GM19372 (cell line): ENCODE measurements around the gene WWOX.

Experiments
- ATAC-seq: cut with Tn5 transposase; IDR thresholded peaks from one replicate; pipeline ENCODE4 v1.9.1; 2021; ENCODE audit warnings: mild to moderate bottlenecking, low read depth, moderate library complexity; ENCODE audit not compliant: unreplicated experiment

WWOX gene

GRCh38 chr16:78324649-78325285, 225.3 kb downstream of the WWOX start:
- ATAC-seq = no peak

DNA sequence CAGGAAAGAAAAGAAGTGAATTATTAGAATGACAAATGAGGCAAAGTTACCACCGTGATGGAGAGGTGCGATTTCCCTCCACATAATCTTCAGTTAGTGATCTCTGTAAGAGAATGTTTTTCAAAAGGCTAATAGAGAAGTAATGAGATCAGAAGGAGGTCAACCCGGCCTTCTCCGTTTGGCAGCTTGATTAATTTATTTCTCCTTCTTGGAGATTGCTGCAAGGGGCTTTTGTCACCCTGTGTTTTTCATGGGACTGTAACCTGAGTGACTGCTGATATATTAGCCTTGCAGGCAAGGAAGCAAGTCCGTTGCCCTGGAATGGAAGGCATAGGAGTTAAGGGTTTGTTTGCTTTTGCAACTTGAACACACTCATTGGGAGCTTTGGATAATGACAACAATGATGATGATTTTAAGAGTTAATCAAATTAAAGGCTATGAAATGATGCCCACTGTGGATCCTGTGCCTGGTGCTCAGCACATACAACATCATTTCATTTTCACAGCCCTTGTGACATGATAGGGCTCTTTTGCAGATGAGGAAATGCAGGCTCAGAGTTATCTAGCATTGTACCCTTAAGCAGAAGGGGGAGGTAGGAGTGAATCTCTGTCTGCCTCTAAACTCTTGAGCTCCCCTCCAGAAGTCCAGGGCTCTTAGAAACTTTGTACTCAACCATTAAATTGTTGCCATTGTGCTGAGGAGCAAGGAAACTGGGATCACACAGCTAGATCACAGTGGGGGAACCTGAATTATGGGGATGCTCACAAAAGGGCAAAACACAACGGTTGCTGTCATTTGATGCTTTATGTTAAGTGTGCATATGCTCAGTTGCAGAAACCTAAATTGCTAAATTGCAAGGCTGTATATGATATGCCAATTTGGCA, 226.3 kb downstream of the WWOX start:
- ATAC-seq = no peak

- ATAC-seq = no peak
Measured at GRCh38 chr16:78326731-78327130, 227.3 kb downstream of the WWOX start.

- no peak for ATAC-seq
Measured at GRCh38 chr16:78331731-78332130, 232.3 kb downstream of the WWOX start.

DNA sequence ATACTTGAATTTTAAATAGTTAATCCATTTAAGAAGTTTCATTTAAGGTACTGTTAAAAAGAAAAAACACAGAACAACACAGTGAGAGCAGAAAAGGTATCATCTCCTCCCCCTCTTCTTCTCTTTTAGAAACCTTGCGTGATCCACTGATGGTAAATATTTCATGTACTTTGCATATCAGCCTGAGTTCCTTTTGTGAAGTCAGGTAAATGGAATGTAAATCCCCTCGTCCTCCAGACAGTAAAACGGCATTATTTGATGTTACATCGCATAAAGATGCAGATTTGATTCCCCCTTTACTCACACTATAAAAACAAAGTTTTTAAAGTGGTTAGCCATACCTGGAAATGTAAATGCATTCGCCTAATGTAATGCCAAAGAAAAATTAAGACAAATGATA, 234.4 kb downstream of the WWOX start:
- no peak for ATAC-seq

DNA sequence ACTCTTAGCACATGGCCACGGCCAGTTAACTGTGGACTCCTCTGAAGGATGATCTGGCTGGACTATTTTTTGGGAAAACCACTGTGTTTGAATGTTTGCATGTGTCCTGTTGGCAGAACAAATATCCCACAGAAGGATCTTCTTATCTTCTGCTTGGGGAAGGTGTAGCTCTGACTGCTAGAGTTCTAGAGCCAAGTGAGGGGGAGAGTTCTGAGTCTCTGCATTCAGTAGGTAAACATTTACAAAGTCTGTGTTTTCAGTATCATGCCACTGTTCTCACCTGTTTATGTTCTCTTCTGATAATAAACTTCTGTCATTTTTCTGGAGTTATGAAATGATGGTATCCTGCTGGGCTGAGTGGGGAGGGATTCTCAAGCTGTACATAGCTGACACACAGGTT, 241.1 kb downstream of the WWOX start:
- no peak for ATAC-seq

DNA sequence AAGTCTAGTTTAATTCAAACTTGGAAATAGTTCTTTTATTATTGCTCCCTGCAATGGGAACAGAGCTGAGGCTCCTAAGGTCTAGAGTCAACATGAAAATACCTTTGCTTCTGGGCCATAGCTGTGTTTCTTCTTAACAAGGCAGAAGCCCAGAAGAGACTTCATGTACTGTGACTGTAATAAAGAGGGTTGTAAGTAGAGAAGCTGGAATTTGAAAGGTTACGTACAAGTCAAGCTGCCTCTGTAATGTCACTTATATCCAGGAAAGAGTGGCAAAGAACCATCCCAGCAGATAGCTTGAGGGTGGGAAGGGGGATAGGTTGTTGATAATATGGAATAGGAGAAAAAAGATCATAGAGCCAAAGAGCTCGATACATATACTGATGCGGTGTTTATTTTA, 248.6 kb downstream of the WWOX start:
- ATAC-seq = no peak

GRCh38 chr16:78348886-78349285, 249.4 kb downstream of the WWOX start:
- no peak for ATAC-seq

GRCh38 chr16:78352184-78352583, 252.7 kb downstream of the WWOX start:
- ATAC-seq = no peak

DNA sequence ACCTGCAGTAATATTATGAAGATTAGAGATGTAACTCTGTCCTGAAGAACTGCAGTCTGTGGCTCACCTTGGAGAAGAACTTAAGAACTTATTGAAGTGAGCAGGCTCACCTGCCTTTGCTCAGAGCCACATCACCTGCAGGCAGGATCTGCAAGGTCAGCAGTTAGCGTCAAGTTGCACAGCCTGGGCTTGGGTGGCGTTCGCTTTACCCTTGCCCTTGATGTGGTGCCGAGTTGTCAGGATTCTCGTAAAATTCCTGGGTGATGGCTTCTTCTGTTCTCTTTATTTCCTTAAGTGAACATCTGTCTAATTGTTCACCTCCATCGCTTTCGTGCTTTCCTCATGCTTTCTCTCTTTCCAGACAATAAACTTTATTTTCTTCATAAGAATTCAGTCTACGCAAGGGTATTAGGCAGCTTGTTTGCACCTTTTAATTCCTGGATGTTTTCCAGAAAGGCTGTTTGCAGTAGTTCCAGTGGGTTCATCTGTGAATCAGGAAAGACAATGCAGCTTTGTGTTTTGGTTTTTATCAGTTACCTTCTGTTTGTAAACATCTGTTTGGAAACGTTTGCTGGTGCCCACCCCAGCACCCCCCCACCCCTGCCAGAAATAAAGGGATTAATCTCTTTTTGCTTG, 254.3 kb downstream of the WWOX start:
- ATAC-seq = no peak

DNA sequence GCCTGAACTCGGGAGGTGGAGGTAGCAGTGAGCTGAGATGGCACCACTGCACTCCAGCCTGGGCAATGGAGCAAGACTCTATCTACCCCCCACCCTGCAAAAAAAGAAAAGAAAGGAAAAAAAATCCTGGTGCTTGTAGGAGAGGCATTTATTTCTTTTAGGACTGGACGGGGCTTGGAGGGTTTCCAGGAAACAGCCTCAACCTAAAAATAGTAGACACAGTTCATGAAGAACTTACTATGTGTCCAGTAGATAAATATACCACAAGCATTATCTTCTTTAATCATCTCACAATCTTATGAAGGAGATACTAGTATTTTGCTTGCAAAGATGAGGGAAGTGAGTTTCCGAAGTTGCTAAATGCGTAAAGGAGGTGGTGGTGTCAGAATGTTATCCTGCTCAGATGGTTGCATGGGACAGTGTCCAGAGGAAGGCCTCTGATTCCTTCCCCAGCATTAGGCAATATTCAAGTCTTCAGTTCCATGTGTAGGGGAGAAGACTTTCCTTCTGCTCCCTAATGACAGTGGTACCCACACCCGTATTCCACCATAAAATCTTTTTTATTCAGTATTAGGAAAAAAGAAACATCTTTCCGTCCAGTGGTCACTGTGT, 263.2 kb downstream of the WWOX start:
- no peak for ATAC-seq

DNA sequence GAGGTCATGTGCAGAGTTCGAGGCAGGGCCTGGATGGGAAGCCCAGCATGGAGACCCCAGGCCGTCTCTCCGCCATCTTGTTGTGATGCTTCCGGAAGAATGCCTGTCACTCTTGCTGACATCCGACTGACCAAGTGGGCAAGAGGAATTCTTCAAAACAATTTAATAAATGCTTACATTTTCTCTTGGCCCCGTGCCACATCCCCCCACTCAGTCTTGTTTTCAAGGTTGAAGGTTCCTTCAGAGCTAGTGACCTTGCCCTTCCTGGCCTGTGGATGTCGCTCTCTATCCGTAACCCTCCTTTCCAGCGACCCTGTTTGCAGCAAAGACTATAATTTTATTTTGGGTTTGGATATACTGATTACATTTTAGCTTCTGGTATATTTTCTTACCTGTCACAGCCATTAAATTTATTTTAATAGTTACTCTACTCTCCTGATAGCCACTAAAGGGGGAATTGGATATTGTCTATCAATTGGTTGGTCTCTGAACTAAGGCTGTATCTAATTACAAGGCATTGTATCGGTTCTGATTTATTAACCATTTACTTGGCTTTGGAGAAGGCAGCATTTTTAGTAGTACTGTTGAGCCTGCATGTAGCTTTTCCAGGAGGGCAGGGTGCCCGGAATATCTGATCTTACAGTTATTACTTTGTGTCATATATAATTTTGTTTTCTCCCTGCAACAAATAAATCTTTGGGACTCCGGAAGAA, 264.5 kb downstream of the WWOX start:
- no peak for ATAC-seq

DNA sequence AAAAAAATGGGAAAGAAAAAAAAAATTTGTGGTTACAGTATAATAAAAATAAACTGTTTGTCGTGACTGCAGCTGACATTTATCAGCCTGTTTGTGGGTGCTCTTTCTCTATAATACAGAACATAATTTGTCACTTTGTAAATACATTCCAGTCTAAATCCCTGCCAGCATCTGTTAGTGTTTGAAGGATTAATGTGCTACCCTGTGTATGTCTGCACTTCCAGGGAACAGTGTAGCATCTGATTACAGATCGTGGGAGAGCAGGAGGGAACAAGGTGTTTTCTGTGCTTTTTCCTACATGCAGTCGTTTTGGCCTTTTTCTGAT, 265.1 kb downstream of the WWOX start:
- no peak for ATAC-seq

DNA sequence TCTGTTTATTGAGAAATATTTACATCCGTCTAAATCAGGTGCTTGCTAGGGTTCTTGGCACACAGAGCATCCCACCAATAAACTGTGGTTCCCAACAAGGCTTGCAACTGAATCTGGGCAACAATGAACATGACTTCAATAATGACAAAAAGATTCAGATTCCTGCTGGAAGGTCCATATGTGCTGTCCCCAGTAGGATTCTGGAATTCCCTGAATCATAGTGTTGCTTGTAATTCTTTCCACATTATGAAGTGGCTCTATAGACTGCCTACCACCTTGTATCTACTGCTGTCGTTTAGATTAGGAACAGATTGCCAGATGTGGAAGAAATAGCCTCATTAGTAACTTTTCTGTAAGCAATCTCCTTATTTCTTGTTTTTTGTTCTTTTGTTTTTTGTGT, 265.9 kb downstream of the WWOX start:
- no peak for ATAC-seq

DNA sequence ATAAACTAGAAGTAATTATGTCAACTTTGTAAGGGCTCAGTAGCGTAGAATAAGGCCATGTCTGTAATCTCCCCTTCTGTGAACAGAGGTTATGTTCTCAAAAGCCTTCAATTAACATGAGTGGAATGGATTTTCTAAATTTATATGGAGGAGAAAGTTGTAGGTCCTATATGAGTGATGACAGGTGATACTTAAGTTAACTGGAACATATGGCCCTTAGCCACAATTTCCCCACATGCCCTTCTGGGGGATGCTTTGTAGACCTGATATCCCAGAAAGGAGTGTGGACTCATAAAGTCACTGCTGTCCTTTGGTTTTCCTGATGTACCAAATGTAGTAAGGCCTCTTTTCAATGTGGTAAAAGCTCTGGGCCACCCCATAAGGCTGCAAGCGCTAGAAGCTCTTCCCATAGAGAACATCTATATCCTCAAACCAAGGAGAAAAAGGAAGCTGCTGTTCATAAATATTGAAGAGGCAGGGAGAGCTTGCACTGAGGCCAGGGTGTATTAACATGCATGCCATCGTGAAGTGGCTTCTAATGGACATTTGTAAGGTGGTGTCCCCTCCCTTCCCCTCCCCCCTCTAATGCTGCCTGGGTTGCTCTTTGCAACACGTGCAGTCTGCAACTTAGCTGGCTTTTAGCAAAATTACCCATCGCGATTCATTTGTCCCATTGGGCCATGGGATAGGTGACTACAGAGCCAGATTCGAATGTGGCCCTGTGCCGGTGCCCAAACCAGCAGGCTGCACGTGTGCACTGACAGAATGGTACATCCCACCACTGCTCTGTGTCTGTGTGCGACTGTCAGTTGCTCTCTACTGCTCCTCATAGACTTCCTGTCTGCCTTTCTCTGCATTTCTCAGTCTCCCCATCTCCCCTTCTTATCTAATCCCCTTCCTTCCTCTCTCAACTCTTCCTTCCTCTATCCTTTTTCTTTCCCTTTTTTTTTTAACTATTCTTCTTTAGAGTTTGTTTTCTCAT, 269.0 kb downstream of the WWOX start:
- ATAC-seq = no peak

DNA sequence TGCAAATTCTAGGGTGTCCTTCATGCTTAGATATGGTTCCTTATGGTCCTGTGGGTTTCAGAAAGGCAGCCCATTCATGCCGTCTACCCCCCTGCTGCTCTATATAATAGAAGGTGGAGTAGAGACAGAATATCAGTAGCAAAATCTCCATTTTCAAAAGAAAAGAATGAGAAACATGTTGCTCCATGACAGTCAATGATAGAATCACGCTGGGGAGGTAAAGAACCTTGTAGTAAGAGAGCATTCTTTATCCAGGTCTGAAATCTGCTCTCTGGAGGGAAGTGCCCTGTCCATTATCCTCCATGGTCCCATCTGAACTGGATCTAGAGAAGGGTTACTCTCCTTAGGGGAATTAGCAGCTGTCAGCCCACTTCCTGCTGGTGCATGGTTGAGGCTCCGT, 272.8 kb downstream of the WWOX start:
- ATAC-seq = no peak

- no peak for ATAC-seq
Measured at GRCh38 chr16:78375055-78375679, 275.7 kb downstream of the WWOX start.

DNA sequence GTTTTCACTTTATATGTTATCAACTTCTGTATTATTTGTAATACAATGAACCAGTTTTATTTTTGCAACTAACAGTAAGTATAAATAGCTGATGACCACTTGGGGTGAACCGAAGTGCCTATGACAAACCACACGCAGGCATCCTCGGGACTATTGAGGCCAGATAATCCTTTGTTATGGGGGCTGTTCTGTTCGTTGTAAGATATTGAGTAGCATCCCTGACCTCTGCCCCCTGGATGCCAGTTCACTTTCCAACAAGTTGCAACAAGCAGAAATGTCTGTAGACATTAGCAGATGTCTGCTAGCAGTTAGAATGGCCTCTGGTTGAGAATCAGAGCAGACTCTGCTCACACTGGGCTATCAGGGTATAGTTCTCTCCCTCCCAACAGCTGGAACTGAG, 277.0 kb downstream of the WWOX start:
- ATAC-seq = no peak

- ATAC-seq = no peak
Measured at GRCh38 chr16:78377312-78377711, 277.9 kb downstream of the WWOX start.
